Stimulated activated CD8-positive, alpha-beta memory T cell treated with anti-CD3 and anti-CD28 coated beads, Interleukin-2, amount 100 ng/mL, for 48 hours (primary cell): ENCODE results near the gene KRTAP1-4.
"Not testable (repeated sequence)": the region's sequence is repeated elsewhere in the genome, so short reads cannot be mapped to it uniquely, and the experiment has no call there.

Experiments used
- DNase-seq, 2 donors: peaks; one replicate each; pipeline ENCODE4 v3.0.0-alpha.2; 2020; ENCODE audit warnings: low read depth in 2 of 2

KRTAP1-4 gene

GRCh38 chr17:41048441-41048840 lies 18.4 kb upstream of the KRTAP1-4 start:
- no peak for DNase-seq

DNA sequence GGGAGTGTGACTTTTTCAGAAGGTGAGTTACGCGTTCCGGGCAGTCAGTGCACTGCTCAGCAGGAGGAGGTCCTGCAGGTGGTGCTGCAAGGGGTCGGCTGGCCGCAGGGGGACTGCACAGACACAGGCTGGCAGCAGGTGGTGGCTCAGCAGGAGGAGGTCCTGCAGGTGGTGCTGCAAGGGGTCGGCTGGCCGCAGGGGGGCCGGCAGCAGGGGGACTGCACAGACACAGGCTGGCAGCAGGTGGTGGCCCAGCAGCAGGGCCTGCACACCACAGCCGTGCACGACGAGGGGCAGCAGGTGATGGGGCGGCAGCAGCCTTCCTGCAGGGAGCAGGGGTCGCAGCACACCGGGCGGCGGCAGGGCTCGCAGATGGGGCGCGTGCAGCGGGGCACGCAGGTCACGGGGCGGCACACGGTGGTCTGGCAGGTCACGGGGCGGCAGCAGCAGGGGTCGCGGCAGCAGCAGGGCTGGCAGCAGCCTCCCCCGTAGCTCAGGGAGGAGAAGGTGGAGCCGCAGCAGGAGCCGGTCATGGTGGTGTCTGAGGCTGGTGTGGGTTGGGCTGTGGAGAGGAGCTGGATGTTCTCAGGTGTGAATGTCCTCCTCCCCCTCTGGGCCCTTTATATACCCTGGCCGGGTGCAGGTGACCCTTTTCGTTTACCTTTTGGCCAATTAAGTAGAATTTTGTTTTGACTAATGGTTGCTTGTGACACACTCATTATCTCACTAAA lies 16.9 kb upstream of the KRTAP1-4 start, which contains the start of gene KRTAP2-1:
KRTAP2-1 (minus strand) TSS at position 582 of the 731 bp plus-strand sequence; CDS start at position 533, 49 bp downstream.
- not testable (repeated sequence) for DNase-seq

GRCh38 chr17:41042953-41043352 lies 13.0 kb upstream of the KRTAP1-4 start:
- DNase-seq, result no peak

GRCh38 chr17:41040783-41041571 lies 11.0 kb upstream of the KRTAP1-4 start, which contains the start of gene KRTAP1-1:
KRTAP1-1 (minus strand) TSS chr17:41041450; CDS start chr17:41041397, 53 bp downstream.
- DNase-seq, result not testable (repeated sequence)

DNA sequence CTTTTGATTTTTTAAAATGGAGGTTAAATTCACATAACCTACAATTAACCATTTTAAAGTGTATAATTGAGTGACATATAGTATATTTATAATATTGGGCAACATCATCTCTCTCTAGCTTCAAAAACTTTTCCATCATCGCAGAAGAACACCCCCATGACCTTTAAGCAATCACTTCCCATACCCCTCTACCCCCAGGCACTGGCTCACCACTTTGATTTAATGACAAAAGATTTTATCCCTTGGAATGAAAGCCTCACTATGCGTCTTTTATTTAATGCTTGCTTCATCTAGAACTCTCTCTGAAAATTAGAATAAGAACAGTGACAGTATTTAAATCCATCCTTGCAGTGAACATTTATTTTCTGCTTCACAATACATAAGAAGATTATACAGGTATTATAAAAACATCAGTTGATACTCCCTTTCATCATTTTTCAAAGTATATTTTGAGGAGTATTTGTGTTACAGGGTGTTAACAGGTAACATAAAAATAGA lies 7.9 kb upstream of the KRTAP1-4 start:
- DNase-seq, result no peak

GRCh38 chr17:41034346-41034935 lies 4.4 kb upstream of the KRTAP1-4 start, which contains the start of gene KRTAP1-3:
KRTAP1-3 (minus strand) TSS chr17:41034874; CDS start chr17:41034821, 53 bp downstream.
- DNase-seq, result not testable (repeated sequence)

- no peak for DNase-seq
Observed at GRCh38 chr17:41026715-41027471, 3.1 kb downstream of the KRTAP1-4 start, which contains the start of gene KRTAP1-5. KRTAP1-5 (minus strand) TSS chr17:41027208; CDS start chr17:41027155, 53 bp downstream.

DNA sequence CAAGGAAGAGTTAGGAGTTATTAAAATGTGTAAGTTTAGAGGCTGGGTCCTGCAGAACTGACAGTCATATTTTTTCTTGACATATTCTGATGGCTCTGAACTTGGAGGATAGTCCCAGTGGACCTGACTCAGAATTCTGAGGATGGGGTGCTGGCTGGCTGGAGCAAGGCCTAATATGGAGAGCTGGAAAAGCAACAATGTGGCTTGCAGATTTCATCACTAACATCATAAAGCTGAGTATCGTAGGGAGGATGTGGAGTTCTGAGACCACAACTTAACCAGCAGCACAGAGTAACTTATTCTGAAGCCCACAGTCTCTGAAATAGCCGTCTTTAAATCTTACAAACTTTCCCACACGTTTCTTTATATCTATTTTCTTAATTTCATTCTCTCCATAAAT lies 5.3 kb downstream of the KRTAP1-4 start:
- no peak for DNase-seq

DNA sequence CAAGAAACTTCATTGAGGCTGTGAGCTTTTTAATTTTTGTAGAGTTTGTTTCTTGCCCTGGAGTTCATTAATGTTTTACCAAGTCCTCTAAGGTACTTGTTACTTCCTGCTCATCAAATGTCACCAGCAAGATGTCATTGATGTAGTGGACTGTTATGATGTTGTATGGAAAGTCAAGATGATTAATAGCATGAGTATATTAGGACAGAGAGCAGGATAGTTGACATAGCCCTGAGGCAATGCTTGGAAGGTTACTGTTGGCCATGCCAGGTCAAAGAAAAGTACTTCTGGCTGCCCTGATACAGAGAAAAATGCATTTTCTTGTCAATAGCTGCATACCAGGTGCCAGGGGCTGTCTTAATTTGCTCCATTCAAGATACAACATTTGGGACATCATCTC lies 9.7 kb downstream of the KRTAP1-4 start:
- no peak for DNase-seq

- DNase-seq, result no peak
Observed at GRCh38 chr17:41019415-41019814, 10.6 kb downstream of the KRTAP1-4 start.

DNA sequence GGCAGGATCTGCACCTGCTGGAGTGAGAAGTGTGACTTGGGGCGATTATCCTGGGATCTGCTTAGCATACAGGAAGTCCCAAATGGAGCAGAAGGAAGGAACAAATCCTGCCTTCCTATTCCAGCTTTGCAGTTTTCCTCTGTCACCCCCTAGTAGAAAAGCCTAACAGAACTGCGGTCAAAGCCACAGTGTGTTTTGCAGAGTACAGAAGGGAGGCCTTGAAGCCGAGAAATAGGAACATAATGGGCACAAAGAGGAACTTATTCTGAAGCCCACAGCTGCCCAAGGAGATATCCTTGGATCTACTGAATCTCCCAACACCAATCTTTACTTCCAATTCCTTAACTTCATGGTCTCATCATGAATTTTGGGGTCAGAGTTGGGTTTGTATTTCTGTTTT lies 11.5 kb downstream of the KRTAP1-4 start:
- no peak for DNase-seq

DNA sequence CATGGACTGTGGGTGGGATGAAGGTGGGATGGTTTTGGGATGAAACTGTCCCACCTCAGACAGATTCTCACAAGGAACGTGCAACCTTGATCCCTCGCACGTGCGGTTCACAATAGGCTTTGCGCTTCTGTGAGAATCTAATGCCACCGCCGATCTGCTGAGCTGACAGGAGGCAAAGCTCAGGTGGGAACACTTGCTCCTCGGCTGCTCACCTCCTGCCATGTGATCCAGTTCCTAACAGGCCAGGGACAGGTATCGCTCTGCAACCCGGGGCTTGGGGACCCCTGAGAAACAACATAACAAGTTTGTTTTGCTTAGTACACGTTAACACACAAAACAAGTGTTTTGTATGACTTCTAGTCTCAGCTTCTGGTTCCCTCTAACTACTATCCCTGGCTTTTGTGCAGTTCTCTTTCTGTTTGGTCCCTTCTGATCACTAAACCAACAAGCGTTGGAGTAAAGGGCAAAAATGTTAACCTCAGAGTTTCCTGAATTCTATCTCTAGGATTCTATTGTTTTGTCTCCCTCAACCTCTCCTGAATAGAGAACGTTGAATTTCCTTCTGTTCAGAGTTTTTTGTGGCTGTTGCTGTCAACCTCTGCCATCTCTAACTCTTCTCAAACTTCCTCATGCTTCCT lies 13.3 kb downstream of the KRTAP1-4 start:
- no peak for DNase-seq

GRCh38 chr17:41015454-41015853 lies 14.5 kb downstream of the KRTAP1-4 start:
- DNase-seq, result no peak

- DNase-seq, result no peak
Observed at GRCh38 chr17:41013606-41014005, 16.4 kb downstream of the KRTAP1-4 start.

DNA sequence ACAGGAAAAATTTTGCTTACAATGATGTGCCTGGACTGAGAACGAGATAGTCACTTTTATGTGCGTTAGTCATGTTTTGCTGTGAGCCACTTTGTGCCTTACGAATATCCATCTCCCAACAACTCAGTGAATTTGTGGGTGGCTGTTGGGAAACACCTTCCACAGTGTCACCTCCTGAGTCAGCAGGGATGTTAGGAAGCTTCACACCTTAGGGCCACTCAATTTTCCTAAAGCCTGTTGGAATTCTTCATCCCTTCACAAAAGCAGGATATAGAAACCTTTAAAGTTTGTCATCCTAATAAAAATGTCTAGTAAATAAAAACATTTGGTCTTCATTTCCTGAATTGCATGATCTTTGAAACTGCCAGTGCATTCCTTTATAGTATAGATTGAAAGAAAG lies 16.8 kb downstream of the KRTAP1-4 start:
- no peak for DNase-seq

- DNase-seq, result no peak
Observed at GRCh38 chr17:41012326-41013120, 17.5 kb downstream of the KRTAP1-4 start.

DNA sequence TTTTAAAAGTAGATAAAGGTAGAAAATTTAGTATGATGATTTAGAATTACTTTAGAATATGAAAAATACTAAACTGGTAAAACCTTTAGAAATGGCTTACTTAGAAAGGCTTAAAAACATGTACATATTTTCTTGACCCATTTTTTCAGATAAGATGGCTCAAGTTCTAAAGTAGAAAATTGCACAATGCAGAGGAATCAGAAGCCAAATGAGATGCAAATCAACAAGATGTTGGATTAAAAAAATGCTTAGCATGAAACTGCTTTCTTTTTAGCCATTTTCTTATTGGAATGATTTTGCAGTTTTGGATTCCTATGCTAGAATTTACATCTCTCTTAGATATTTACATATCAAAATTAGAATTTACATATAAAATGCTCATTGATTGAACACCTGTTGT lies 19.6 kb downstream of the KRTAP1-4 start:
- DNase-seq, result no peak

- no peak for DNase-seq
Observed at GRCh38 chr17:41009936-41010335, 20.1 kb downstream of the KRTAP1-4 start.

DNA sequence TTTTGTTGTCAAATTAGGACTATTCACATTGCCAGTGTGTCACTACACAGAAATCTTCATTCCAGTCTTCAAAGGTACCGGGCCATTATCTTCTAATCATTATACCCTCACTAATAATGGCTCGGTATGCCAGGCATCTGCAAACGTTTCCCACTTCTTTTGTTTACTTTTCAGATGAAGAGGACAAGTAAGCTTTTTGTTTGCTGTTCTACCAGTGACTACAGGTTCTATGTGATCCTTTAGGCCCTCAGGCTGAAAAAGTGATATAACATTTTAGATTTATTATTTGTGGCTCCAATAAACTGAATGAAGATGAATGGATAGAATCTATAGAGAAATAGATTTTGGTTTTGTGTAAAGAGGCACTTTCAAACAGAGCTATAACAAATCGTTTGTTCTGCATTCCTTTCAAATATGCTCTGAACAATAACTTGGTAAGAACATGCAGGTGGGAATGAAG lies 20.7 kb downstream of the KRTAP1-4 start:
- DNase-seq, result no peak

DNA sequence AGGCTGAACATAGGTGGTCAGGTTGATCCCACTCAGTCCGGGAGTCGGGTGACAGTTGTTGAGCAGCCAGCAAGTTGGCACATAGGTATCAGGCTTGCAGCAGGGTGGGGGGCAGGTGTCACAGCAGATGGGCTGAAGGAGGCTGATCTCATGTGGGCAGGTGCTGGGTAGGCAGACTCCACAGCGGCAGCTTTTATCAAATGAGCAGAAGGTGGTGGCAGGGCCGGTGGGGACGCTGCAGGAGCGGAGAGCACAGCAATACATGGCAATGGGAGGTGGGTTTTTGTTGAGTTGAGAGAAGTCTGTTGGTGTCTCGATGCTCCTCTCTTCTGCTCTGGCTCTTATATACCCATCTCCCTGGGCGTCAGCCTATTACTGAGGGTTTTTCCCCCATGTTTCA lies 21.2 kb downstream of the KRTAP1-4 start, which contains the start of gene KRTAP3-1:
KRTAP3-1 (minus strand) TSS at position 318 of the 400 bp plus-strand sequence; CDS start at position 264, 54 bp downstream.
- no peak for DNase-seq
